Esophagus muscularis mucosa (tissue), 4 donors: Measurements from ENCODE around the gene PPP1R1B. TPM values are rescaled to one million over a fixed set of nuclear protein-coding genes. Genes with fewer than 3 reads are reported as not detected.
A peak's percentile ranks its signal among the peaks of the same experiment; 100 is the strongest.

Experiments
- DNase-seq: peaks from one replicate; pipeline ENCODE4 v3.0.0-alpha.2; 2017; ENCODE audit errors: extremely low spot score
- H3K27ac ChIP-seq, 4 donors: fragments of 200-600 bp; sonication (generic); replicated peaks in 1 of 4; 1 replicate in 3 of 4; 2 replicates in 1 of 4; pipeline ENCODE4 v1.5.1; 2016 to 2019; ENCODE audit warnings: mild to moderate bottlenecking in 1 of 4
- H3K27me3 ChIP-seq, 4 donors: fragments of 200-600 bp; sonication (generic); one replicate each; pipeline versions ENCODE4 v1.5.1 to v1.6.0; 2016 to 2019
- H3K36me3 ChIP-seq, 4 donors: fragments of 200-600 bp; sonication (generic); one replicate each; pipeline ENCODE4 v1.5.1; 2016 to 2019
- H3K4me1 ChIP-seq, 4 donors: fragments of 200-600 bp; sonication (generic); one replicate each; pipeline ENCODE4 v1.5.1; 2016 to 2019
- H3K4me3 ChIP-seq, 4 donors: fragments of 200-600 bp; sonication (generic); 1 replicate in 2 of 4; 2 replicates in 2 of 4; pipeline ENCODE4 v1.5.1; 2016 to 2019; ENCODE audit warnings: mild to moderate bottlenecking in 4 of 4, moderate library complexity in 1 of 4
- H3K9me3 ChIP-seq, 4 donors: fragments of 200-600 bp; sonication (generic); 1 replicate in 3 of 4; 2 replicates in 1 of 4; pipeline ENCODE4 v1.5.1; 2016 to 2019
- EP300 ChIP-seq: sonication (generic); formaldehyde crosslinking; IDR thresholded peaks from one replicate; pipeline ENCODE4 v1.6.1; 2017; ENCODE audit warnings: antibody characterized with exemption
- POLR2A ChIP-seq: fragments of 450-650 bp; IDR thresholded peaks from one replicate; pipeline ENCODE4 v1.6.1; 2017; ENCODE audit warnings: antibody characterized with exemption, moderate library complexity, mild to moderate bottlenecking, low read depth
- POLR2AphosphoS5 ChIP-seq, 2 donors: sonication (generic); formaldehyde crosslinking; IDR thresholded peaks; one replicate each; pipeline ENCODE4 v1.6.1; 2017; ENCODE audit warnings: antibody characterized with exemption in 2 of 2
- WGBS: methylation state at CpG from one replicate; pipeline ENCODE4 v1.1.5; 2018; 5-methylcytosine and 5-hydroxymethylcytosine counted together
- intact Hi-C: fragments of 100-400 bp; cut with DNase I; formaldehyde crosslinking; loops from one replicate; pipeline ENCODE4 v1.15.1; 2023
- total RNA-seq, 4 donors: library from RNA; depleted of rRNA; stranded (reverse); fragments of >200 nt; gene quantifications; one replicate each; pipeline versions ENCODE4 v1.1.0 to v1.2.1, GENCODE V29; 2016
- TF ChIP-seq, protein P1 (sequence below), 3 experiments: fragments of 200-600 bp in 2 of 3; fragments of 450-650 bp in 1 of 3; sonication (generic) in 2 of 3; IDR thresholded peaks; one replicate each; pipeline ENCODE4 v1.5.1; 2017 to 2019; ENCODE audit warnings: antibody characterized with exemption in 3 of 3, mild to moderate bottlenecking in 2 of 3, moderate library complexity in 1 of 3

Gene PPP1R1B
- total RNA-seq, 4 donors from 2014 or later = 4.9 to 14.8 (median 9.8) TPM

DNA sequence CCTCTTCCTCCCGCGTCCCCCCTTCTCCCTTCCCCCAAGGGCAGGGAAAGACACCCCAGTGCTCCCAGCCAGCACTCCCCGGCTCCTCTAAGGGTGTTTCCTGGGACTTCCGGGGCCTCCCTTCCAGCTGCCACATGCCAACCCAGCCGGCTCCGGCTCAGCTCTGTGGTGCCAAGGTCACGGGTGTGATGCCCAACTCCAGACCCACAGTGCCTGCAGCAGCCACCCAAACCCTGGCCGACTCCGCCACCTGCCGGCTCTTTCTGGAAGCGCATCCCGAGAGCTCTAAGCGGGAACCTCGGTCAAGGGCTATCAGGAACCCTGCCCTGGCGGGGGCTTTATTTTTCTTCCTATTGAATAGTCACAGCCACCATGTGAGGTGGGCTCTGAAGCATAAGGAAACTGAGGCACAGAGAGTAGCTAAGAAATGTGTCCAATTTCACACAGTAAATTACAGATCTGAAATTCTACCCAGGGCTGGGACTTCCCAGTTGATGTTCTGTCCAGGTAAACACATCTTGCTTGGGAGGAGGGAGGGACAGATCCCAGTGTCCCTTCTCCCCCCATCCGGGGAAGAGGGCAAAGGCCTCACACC lies 3.3 kb upstream of the PPP1R1B start:
- 7% methylated on average over 5 of the region's 16 CpGs for WGBS
- no peaks in the 10 kb centered on the region for H3K9me3 ChIP-seq
- peaks cover 0 to 59% (median 22%) of the 10 kb centered on the region in 4 donors for H3K27me3 ChIP-seq
- TF ChIP-seq, protein P1, sequence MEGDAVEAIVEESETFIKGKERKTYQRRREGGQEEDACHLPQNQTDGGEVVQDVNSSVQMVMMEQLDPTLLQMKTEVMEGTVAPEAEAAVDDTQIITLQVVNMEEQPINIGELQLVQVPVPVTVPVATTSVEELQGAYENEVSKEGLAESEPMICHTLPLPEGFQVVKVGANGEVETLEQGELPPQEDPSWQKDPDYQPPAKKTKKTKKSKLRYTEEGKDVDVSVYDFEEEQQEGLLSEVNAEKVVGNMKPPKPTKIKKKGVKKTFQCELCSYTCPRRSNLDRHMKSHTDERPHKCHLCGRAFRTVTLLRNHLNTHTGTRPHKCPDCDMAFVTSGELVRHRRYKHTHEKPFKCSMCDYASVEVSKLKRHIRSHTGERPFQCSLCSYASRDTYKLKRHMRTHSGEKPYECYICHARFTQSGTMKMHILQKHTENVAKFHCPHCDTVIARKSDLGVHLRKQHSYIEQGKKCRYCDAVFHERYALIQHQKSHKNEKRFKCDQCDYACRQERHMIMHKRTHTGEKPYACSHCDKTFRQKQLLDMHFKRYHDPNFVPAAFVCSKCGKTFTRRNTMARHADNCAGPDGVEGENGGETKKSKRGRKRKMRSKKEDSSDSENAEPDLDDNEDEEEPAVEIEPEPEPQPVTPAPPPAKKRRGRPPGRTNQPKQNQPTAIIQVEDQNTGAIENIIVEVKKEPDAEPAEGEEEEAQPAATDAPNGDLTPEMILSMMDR (IDR thresholded peaks at IDR 0.05) = peak; percentile 93 to 96 (median 95)
- no peak for TF ChIP-seq POLR2A
- H3K4me1 ChIP-seq = peaks cover 11 to 42% (median 34%) of the 10 kb centered on the region in 4 donors
- no peaks in the 10 kb centered on the region for H3K36me3 ChIP-seq
- intact Hi-C loops = loop anchor here (2.0 to 5.0 kb wide), 2 partner anchors 75 to 104 kb away; no protein-coding TSS in a partner anchor
- no peak overlapping the region for H3K27ac ChIP-seq
- H3K4me3 ChIP-seq = no peak overlapping the region
- peak; percentile 95 for DNase-seq

DNA sequence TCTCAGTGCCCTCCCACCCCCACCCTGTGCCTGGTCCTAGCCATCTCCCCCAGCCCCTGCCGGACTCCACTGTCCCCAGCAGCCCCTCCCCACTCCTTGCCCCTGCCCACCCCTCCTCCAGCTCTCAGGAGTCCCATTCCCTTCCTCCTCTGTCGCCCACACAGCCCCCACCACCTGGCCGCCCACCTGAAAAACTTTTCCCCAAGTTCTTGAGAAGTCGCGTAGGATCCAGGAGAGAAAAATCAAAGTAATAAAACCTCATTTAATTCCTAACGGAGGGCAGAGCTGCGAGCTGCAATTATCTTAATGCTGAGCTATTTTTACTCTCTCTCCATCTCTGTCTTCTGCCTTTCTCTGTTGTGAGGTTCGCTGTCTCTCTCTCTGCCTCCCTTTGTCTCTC lies 2.4 kb upstream of the PPP1R1B start:
- DNase-seq = no peak
- intact Hi-C loops = loop anchor here (5.0 kb wide), 1 partner anchor 103 kb away; no protein-coding TSS in a partner anchor
- H3K27me3 ChIP-seq = peaks cover 0 to 68% (median 22%) of the 10 kb centered on the region in 4 donors
- TF ChIP-seq POLR2A (no peak), EP300 (no peak), POLR2AphosphoS5 (IDR thresholded peaks at IDR 0.05) (no peak)
- TF ChIP-seq, protein P1 (IDR thresholded peaks at IDR 0.05) = no peak
- H3K4me1 ChIP-seq = peaks cover 11 to 36% (median 29%) of the 10 kb centered on the region in 4 donors
- H3K4me3 ChIP-seq = no peak overlapping the region
- 78% methylated on average over 8 of the region's 8 CpGs for WGBS
- no peaks in the 10 kb centered on the region for H3K9me3 ChIP-seq
- no peaks in the 10 kb centered on the region for H3K36me3 ChIP-seq
- H3K27ac ChIP-seq = no peak overlapping the region

DNA sequence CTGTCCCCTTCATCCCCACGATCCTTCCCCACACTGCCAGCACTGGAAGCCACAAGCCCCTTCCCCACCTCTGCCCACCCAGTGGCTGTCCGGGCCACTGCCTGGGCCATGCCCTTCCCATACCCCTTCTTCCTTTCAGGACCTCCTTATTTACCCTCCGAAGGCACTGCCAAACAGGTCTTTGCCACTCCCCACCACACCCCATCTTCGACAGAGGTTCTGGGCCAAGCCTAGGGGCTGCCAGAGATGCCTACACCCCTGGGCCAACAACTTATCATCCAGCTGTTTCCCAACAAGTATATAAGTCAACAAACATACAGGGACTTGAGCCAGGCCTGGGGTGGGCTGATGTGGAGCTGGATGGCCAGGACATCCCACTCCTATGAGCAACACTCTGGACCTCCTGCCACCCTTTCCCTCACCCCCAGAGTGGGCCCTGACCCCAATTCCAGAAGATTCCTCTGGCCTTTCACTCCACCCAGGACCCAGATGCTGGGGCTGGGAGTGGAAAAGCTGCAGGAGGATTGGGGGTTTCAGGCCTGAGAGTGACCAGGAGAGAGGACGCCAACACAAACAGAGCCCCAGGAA lies 1.5 kb upstream of the PPP1R1B start:
- WGBS = 87% methylated on average over 5 of the region's 5 CpGs
- no peak overlapping the region for H3K27ac ChIP-seq
- TF ChIP-seq POLR2AphosphoS5 (IDR thresholded peaks at IDR 0.05) (no peak), EP300 (no peak), POLR2A (no peak)
- TF ChIP-seq, protein P1 (IDR thresholded peaks at IDR 0.05) = no peak
- no peak overlapping the region for H3K4me3 ChIP-seq
- H3K36me3 ChIP-seq = no peaks in the 10 kb centered on the region
- H3K27me3 ChIP-seq = peaks cover 0 to 77% (median 25%) of the 10 kb centered on the region in 4 donors
- DNase-seq = no peak
- peaks cover 11 to 36% (median 29%) of the 10 kb centered on the region in 4 donors for H3K4me1 ChIP-seq
- intact Hi-C loops = no loop called here
- no peaks in the 10 kb centered on the region for H3K9me3 ChIP-seq

DNA sequence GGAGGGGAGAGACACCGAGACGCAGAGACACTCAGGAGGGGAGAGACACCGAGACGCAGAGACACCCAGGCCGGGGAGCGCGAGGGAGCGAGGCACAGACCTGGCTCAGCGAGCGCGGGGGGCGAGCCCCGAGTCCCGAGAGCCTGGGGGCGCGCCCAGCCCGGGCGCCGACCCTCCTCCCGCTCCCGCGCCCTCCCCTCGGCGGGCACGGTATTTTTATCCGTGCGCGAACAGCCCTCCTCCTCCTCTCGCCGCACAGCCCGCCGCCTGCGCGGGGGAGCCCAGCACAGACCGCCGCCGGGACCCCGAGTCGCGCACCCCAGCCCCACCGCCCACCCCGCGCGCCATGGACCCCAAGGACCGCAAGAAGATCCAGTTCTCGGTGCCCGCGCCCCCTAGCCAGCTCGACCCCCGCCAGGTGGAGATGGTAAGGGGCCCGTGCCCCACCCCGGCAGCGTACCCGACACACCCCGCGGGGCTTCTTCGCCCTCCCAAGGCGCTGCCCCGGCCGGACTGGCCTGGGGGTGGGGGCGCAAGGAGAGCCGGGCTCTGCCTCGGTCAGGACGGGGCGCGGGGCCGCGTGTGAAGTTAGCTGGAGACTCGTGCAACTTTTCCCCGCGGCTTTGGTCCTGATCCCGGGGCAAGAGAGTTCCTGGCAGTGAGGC lies 427 bp downstream of the PPP1R1B start:
- Histone ChIP-seq H3K36me3 (no peaks in the 10 kb centered on the region), H3K27ac (peak overlapping the region in 3 of 4 donors; percentile 1 to 50 (median 26)), H3K27me3 (peaks cover 0 to 86% (median 27%) of the 10 kb centered on the region in 4 donors), H3K4me1 (peaks cover 11 to 30% (median 24%) of the 10 kb centered on the region in 4 donors), H3K4me3 (peak overlapping the region; percentile 27 to 56 (median 41)), H3K9me3 (no peaks in the 10 kb centered on the region)
- no peak for TF ChIP-seq EP300
- no peak for TF ChIP-seq POLR2A
- TF ChIP-seq POLR2AphosphoS5 (IDR thresholded peaks at IDR 0.05) = no peak
- TF ChIP-seq, protein P1 (IDR thresholded peaks at IDR 0.05) = no peak
- intact Hi-C loops = no loop called here
- 6% methylated on average over 28 of the region's 72 CpGs for WGBS
- DNase-seq = no peak
